EH (cell line): ENCODE measurements around the gene ACVRL1.

ENCODE experiments used
- DNase-seq: peaks from one replicate; pipeline ENCODE4 v3.0.0-alpha.2; 2015; ENCODE audit warnings: low read depth

Gene ACVRL1

GRCh38 chr12:51907083-51907855, at the start of gene ACVRL1:
TSS of gene ACVRL1 (plus strand) at chr12:51907504. CDS start at chr12:51912475, 4,971 bp downstream.
- peak; percentile 59 for DNase-seq

GRCh38 chr12:51860986-51861385, 46.3 kb upstream of the ACVRL1 start:
- no peak for DNase-seq

- no peak for DNase-seq
These were observed 44.4 kb upstream of the ACVRL1 start for GRCh38 chr12:51862947-51863346.

- DNase-seq, result no peak
These were observed 43.9 kb upstream of the ACVRL1 start for GRCh38 chr12:51863363-51863932.

GRCh38 chr12:51863933-51864832, 43.1 kb upstream of the ACVRL1 start:
- DNase-seq, result peak; percentile 25

GRCh38 chr12:51864833-51865670, 42.3 kb upstream of the ACVRL1 start:
- no peak for DNase-seq

- DNase-seq, result no peak
These were observed 41.5 kb upstream of the ACVRL1 start for GRCh38 chr12:51865757-51866270.

GRCh38 chr12:51866324-51866723, 41.0 kb upstream of the ACVRL1 start:
- no peak for DNase-seq

GRCh38 chr12:51866762-51867161, 40.5 kb upstream of the ACVRL1 start:
- no peak for DNase-seq

GRCh38 chr12:51867371-51867770, 39.9 kb upstream of the ACVRL1 start:
- DNase-seq, result no peak

- no peak for DNase-seq
These were observed 39.4 kb upstream of the ACVRL1 start for GRCh38 chr12:51867796-51868428.

- DNase-seq, result peak; percentile 48
These were observed 38.3 kb upstream of the ACVRL1 start for GRCh38 chr12:51868821-51869495.

- DNase-seq, result no peak
These were observed 37.8 kb upstream of the ACVRL1 start for GRCh38 chr12:51869496-51869865.

- no peak for DNase-seq
These were observed 37.4 kb upstream of the ACVRL1 start for GRCh38 chr12:51869931-51870330.

- DNase-seq, result no peak
These were observed 36.8 kb upstream of the ACVRL1 start for GRCh38 chr12:51870504-51870903.

GRCh38 chr12:51871126-51871525, 36.2 kb upstream of the ACVRL1 start:
- no peak for DNase-seq

- DNase-seq, result no peak
These were observed 35.2 kb upstream of the ACVRL1 start for GRCh38 chr12:51871918-51872688.

- no peak for DNase-seq
These were observed 34.7 kb upstream of the ACVRL1 start for GRCh38 chr12:51872689-51872981.

- DNase-seq, result no peak
These were observed 33.9 kb upstream of the ACVRL1 start for GRCh38 chr12:51873251-51873994.
